ENCODE results near the gene ACSS1.

The ACSS1 gene

GRCh38 chr20:25083141-25083772 lies 25.3 kb upstream of the ACSS1 start:
- peaks cover 12% of the 10 kb centered on the region for H3K27me3 ChIP-seq (ENCODE audit: control insufficient read depth, insufficient read depth, low read length)
- TF ChIP-seq CTCF (IDR thresholded peaks at IDR 0.05) = no peak

GRCh38 chr20:25082498-25082873 lies 24.5 kb upstream of the ACSS1 start:
- no peak overlapping the region for H2AFZ ChIP-seq
- peaks cover 5% of the 10 kb centered on the region for H3K4me1 ChIP-seq
- H3K9me3 ChIP-seq (ENCODE audit: control insufficient read depth, low read length) = no peaks in the 10 kb centered on the region
- no peaks in the 10 kb centered on the region for H3K79me2 ChIP-seq
- no peak overlapping the region for H3K4me2 ChIP-seq (ENCODE audit: low read length)
- no peaks in the 10 kb centered on the region for H3K36me3 ChIP-seq (ENCODE audit: control insufficient read depth, insufficient read depth, low read length)
- H3K27me3 ChIP-seq (ENCODE audit: control insufficient read depth, insufficient read depth, low read length) = peaks cover 12% of the 10 kb centered on the region
- no peak overlapping the region for H3K27ac ChIP-seq
- no peak for TF ChIP-seq CTCF (IDR thresholded peaks at IDR 0.05)
- H3K9ac ChIP-seq = no peak overlapping the region
- H3K4me3 ChIP-seq (ENCODE audit: low read depth, low read length) = no peak overlapping the region

More at GRCh38 chr20:25083141-25083772, 25.3 kb upstream of the ACSS1 start:
- Histone ChIP-seq H3K9me3 (ENCODE audit: control insufficient read depth, low read length) (no peaks in the 10 kb centered on the region), H3K36me3 (ENCODE audit: control insufficient read depth, insufficient read depth, low read length) (no peaks in the 10 kb centered on the region), H3K27ac (no peak overlapping the region), H3K4me2 (ENCODE audit: low read length) (peak overlapping the region; percentile 42), H2AFZ (peak overlapping the region; percentile 69), H3K4me3 (ENCODE audit: low read depth, low read length) (no peak overlapping the region), H3K4me1 (no peaks in the 10 kb centered on the region), H3K9ac (no peak overlapping the region), H3K79me2 (no peaks in the 10 kb centered on the region)

- Histone ChIP-seq H3K4me3 (ENCODE audit: low read depth, low read length) (no peak within 1 kb of the TSS), H3K4me1 (peaks cover 10% of the 10 kb centered on the region), H3K4me2 (ENCODE audit: low read length) (no peak within 1 kb of the TSS), H2AFZ (peak within 1 kb of the TSS; percentile 91), H3K27me3 (ENCODE audit: control insufficient read depth, insufficient read depth, low read length) (peaks cover 12% of the 10 kb centered on the region), H3K36me3 (ENCODE audit: control insufficient read depth, insufficient read depth, low read length) (no peaks in the 10 kb centered on the region), H3K9me3 (ENCODE audit: control insufficient read depth, low read length) (no peaks in the 10 kb centered on the region), H3K9ac (no peak within 1 kb of the TSS), H3K79me2 (no peaks in the 10 kb centered on the region), H3K27ac (no peak within 1 kb of the TSS)
- no peak for TF ChIP-seq CTCF (IDR thresholded peaks at IDR 0.05)
Measured at GRCh38 chr20:25081730-25082497, 24.0 kb upstream of the ACSS1 start, which contains the start of gene VSX1. Gene VSX1, minus strand, starts transcription at chr20:25082141. Its CDS starts 45 bp downstream, at chr20:25082096.

- no peak overlapping the region for H3K4me3 ChIP-seq (ENCODE audit: low read depth, low read length)
- peaks cover 13% of the 10 kb centered on the region for H3K4me1 ChIP-seq
- H3K9me3 ChIP-seq (ENCODE audit: control insufficient read depth, low read length) = no peaks in the 10 kb centered on the region
- H3K9ac ChIP-seq = no peak overlapping the region
- H3K4me2 ChIP-seq (ENCODE audit: low read length) = no peak overlapping the region
- H3K27ac ChIP-seq = no peak overlapping the region
- no peak for TF ChIP-seq CTCF (IDR thresholded peaks at IDR 0.05)
- H3K79me2 ChIP-seq = no peaks in the 10 kb centered on the region
- H3K36me3 ChIP-seq (ENCODE audit: control insufficient read depth, insufficient read depth, low read length) = no peaks in the 10 kb centered on the region
- peaks cover 12% of the 10 kb centered on the region for H3K27me3 ChIP-seq (ENCODE audit: control insufficient read depth, insufficient read depth, low read length)
- H2AFZ ChIP-seq = peak overlapping the region; percentile 91
Measured at GRCh38 chr20:25081065-25081729, 23.3 kb upstream of the ACSS1 start.
